ENCODE data around the gene GALNT7.

GALNT7 gene

GRCh38 chr4:173365359-173365996 is 196.9 kb downstream of the GALNT7 start:
- DNase-seq: no peak

GRCh38 chr4:173367285-173367684 is 198.7 kb downstream of the GALNT7 start:
- no peak for DNase-seq

- no peak for DNase-seq
These were observed 199.3 kb downstream of the GALNT7 start for GRCh38 chr4:173367946-173368345.

- DNase-seq: peak in 1 of 2 experiments; percentile 37
These were observed 201.5 kb downstream of the GALNT7 start for GRCh38 chr4:173370130-173370476.

- DNase-seq: peak; percentile 86 to 89
These were observed 202.1 kb downstream of the GALNT7 start, which contains the start of gene SAP30 for GRCh38 chr4:173370477-173371291. Gene SAP30 (plus strand): TSS chr4:173370954. CDS start chr4:173371183, 229 bp downstream.

- peak; percentile 18 to 45 for DNase-seq
These were observed 202.9 kb downstream of the GALNT7 start for GRCh38 chr4:173371292-173372192.
